Right ventricle myocardium inferior (tissue), 1 donor: ENCODE data around the gene NPL. TPM values are rescaled to one million over a fixed set of nuclear protein-coding genes. Genes with fewer than 3 reads are reported as not detected.
A peak's percentile ranks its signal among the peaks of the same experiment; 100 is the strongest.

Experiments
- ATAC-seq: fragments of 200-7000 bp; cut with Tn5 transposase; one replicate; pipeline ENCODE4 v1.9.1; 2020; ENCODE audit warnings: mild to moderate bottlenecking, moderate library complexity
- DNase-seq: peaks from one replicate; pipeline ENCODE4 v3.0.0; 2021; ENCODE audit errors: missing footprints
- intact Hi-C: fragments of 100-400 bp; cut with DNase I; formaldehyde crosslinking; loops from one replicate; pipeline ENCODE4 v1.11.0; 2022
- long read RNA-seq: library from polyadenylated mRNA; unstranded; transcript quantifications from one replicate; pipeline ENCODE4 v2.0.0, GENCODE V29; 2021
- total RNA-seq: library from RNA; stranded (reverse); fragmentation: NEBNext Ultra II Directional; extraction: Animal tissue kit (Norgen Biotek cat#: 25700); gene quantifications from one replicate; pipeline ENCODE4 v1.2.1, GENCODE V29; 2021
- donor health status: DM: no; HTN: yes; CAD: no; lungs with severe emphysema.

NPL gene, protein sequence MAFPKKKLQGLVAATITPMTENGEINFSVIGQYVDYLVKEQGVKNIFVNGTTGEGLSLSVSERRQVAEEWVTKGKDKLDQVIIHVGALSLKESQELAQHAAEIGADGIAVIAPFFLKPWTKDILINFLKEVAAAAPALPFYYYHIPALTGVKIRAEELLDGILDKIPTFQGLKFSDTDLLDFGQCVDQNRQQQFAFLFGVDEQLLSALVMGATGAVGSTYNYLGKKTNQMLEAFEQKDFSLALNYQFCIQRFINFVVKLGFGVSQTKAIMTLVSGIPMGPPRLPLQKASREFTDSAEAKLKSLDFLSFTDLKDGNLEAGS
- 6.1 TPM for total RNA-seq
- long read RNA-seq, partial matches to known transcripts = 0 of 2 reads
- long read RNA-seq, other reads (novel, unspliced or antisense) = 2 of 2 reads

DNA sequence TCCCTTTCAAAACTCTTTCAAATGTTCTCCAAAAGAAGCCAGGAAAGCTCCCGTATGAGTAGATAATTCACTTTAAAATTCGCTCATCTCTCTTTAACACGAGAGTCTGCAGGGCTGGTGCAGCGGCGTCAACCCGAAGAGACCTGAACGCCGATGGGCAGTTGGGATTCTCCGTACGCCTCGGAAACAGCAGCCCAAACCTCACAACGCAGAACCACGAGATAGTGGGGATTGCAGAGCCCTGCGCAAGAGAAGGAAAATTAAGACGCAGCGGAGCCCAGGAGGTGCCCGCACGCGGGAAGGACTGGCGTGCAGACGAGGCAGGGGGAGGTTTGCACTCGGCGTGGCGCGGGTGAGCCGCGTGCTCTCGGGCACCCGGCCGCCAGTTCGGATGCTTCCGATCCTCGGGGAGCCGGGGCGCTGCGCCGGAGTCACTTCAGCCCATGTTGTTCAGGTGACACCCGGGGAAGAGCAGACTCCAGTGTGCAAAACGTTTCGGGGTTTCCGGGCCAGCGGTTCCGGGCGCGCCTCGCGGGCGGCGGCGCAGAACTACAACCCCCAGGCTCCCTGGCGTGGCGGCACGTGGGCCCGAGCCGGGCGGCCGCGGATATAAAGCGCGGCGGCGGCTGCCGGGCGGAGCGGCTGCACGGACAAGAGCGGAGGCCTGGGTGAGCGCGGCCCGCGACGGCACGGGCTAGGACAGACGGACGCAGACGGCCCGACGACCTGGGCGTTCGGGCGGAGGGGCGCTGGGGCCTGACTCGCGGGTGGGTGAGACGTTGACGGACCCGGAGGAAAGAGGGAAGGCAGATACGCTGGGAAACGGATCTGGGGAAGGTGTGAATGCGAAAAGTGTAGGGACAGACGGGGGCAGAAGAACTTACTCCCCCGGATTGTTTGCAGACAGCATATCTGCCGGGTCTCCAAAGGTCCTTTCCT lies at the start of gene NPL:
Gene NPL (plus strand): TSS at position 636 of the 939 bp plus-strand sequence. CDS start 4,599 bp downstream, outside the sequence.
- intact Hi-C loops = loop anchor here (10.0 kb wide), 1 partner anchor 705 kb away; no protein-coding TSS in a partner anchor
- DNase-seq (peak; percentile 96), ATAC-seq (peak; percentile 97)

DNA sequence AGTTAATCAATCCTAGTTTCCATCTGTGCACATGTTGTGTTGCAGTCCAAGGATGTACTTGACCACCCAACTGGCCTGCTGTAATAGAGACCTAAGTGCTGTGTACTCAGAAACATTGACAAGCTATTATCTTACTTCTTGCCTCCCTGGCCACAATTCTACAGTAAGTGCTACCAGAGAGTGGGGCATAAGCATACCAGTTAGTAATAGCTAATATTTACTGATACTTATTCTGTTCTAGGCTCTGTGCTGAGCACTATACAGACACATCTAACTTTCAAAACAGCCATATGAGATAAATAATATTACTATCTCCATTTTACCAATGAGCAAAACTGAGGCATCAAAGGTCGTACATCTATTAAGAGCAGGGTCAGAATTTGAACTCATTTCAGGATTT lies 49.5 kb upstream of the NPL start:
- ATAC-seq (no peak), DNase-seq (no peak)
- intact Hi-C loops = no loop called here

DNA sequence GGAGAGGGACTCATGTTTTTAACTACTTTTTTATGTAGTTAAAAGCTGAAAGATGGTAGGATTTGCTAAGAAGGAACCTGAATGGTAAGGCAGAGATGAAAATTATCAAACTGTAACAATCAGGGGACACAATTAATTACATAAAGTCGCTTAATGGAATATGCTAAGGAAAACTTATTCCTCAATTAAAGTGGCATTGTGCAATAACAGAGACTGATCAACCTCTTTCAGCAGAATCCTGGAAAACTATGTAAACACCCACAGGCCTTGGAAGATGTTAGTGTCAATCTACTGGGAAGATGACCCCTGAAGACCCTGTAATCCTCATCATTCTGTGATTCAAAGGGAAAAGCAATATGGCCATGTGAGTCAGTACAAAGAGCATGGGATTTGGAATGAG lies 46.8 kb upstream of the NPL start:
- no peak for ATAC-seq
- DNase-seq = no peak
- intact Hi-C loops = no loop called here

DNA sequence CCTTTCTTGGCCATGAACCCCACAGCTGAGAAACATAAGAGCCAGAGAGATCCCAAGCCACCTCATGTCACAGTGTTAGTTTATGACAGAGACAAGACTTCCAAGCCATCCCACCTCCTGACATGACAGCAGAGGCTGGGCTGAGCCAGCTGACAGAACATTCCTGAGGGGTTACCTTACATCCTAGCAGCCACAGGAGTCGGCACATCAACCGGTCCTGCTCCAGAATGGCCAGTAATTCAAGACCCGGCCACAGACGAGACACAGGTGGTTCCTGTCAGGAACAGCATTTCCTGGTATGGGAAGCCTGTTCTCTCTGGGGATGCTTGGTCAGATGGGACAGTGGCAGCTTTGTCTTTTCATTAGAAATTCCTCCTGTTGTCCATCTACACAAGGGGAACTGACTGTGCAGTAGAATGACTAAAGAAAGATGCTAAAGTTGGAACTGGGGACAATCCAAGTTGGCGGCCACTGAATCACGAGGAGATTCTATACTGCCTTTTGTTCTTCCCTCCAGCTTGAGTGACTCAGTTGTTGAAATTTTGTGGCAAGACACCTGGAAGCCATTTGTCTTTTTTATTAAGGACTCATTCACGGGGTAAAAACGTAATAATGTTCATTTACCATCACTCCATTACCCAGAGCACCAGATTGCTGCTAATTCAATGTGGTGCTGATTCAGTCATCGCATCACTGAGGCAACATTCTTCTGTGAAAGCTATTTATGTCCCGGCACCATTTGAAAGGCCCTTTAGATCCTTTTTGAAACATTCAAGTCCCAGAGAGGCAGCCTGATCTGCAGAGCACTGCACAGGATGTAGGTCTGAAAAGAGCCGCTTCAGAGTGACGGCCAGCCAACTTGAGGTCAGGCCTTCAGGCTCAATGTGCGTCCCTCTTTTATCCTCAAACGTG lies 37.2 kb upstream of the NPL start:
- ATAC-seq = peak; percentile 63
- DNase-seq = peak; percentile 51
- intact Hi-C loops = no loop called here

DNA sequence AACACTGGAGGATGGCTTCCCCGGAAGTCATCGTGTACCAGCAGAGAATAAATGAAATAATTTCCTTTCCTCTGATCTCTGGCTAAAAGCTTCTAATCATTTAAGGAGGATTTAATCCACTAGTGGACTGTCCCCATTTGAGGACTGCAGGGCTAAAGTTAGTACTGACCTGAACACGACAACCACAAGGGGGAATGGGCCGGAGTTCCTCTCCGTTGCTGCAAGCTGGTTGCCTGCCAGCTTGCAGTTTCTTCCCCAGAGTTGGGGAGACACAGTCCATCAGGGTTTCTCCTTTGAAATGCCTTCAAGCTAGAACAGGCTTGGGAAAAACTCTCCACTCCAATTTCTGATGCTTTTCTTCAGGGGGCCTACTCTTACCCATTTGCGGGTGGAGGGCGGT lies 35.5 kb upstream of the NPL start:
- intact Hi-C loops = no loop called here
- DNase-seq = no peak
- no peak for ATAC-seq

DNA sequence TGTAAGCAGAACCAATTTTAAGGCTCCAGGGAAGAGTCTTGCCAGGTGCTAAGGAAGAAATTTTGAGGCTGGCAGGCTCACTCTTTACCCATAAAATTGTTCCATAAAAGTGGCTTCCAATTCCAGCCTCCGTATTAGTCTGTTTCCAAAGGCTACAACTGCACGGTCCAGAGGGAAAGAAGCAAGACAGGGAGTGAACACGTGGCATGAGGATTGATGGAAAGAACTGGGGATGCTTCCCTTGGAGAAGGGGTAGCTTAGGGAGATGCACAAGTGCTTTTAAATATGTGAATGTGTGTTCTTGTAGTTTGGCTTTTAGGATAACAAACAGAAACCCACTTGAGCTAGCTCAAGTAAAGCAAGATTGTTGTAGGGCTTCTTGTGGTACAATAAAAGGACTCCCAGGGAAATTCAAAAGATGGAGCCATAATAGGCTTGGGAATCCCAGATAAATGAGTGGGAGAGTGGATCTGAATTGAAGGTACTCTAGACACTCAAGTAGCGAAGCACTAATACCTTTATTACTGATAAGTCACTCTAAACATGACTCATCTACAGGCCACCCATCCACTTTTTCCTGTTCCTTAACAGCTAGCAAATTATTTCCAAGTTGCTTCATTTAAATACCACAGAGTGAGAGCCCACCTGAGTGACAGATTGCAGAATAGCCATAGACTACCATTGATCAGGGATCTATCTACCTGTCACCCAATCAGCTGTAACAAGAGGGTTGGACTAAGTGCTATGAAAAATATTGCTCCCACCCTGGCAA lies 34.8 kb upstream of the NPL start:
- DNase-seq (no peak), ATAC-seq (no peak)
- intact Hi-C loops = no loop called here

DNA sequence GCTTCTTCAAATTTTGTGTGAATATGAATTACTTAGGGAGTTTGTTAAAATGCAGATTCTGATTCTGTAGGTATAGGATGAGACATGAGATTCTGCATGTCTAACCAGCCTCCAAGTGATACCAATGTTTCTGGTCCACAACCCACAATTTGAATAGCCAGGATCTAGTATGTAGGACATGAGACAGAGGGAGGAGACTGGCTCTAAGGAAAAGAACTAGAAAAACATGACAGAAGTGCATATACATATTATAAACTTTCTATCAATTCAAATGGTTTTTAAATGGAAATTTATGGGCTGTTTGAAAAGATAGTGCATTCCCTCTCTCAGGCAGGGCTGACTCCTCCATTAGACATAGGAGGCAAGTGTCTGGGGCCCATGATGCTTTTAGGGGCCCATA lies 33.9 kb upstream of the NPL start:
- DNase-seq (no peak), ATAC-seq (no peak)
- intact Hi-C loops = no loop called here

DNA sequence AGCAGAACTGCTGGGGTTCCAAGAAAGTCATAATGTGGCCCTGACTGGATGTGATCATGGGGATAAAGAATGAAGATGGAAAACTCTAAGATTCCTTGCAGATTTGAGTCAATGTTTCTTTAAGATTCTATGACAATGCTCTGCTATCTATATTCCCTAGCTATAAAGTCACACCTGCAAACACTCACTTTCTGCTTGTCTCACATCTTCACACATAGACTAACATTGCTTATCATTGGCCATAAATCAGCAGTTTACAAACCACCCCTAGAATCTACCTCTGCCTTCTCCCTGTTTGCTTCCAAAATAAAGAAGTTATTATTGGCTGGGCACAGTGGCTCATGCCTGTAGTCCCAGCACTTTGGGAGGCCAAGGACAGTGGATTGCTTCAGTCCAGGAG lies 33.1 kb upstream of the NPL start:
- no peak for DNase-seq
- intact Hi-C loops = no loop called here
- ATAC-seq = no peak

DNA sequence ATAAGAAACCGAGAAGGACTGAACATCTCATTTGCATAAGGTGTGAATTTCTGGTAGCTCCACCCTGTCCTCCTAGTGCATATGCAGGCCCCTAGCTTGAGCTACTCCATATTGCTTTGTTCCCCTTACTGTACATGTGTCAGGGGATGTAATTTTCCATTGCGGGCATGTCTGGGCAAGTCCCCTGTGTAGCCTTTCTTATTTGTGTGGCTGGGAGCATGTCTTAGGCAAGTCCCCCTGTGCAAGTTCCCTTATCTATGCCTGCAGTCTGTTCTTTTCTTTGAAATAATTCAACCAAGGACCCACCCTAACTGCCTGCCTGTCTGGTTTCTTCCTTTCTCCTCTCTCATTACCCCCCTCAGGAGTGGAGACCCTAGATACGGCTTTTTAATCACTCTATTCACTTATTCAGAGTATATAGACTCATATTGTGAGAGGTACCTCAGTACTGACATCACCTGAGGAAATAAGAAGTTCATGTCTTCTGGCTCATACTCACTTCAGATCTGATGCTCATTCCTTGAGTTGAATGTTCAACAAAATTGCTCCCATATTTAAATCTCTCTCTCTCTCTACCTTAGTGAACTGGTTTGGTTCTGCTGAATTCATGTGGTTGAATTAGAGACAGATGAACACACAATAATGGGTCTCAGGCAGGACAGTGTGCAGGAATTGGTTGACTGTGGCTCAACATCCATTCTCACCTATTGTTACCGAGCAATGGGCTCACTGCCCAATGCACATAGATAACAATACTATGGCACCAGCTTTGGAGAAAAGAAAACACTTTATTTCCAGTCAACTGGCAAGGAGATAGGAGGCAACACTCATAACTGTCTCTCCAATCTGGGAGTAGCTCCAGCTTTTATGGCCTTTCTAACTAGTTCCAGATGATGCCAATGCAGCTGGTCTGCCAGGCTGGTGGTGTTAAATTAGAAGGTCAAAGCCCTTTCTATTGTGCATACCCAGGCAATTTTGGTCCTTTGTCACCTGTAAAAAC lies 27.9 kb upstream of the NPL start:
- ATAC-seq = no peak
- no peak for DNase-seq
- intact Hi-C loops = no loop called here

DNA sequence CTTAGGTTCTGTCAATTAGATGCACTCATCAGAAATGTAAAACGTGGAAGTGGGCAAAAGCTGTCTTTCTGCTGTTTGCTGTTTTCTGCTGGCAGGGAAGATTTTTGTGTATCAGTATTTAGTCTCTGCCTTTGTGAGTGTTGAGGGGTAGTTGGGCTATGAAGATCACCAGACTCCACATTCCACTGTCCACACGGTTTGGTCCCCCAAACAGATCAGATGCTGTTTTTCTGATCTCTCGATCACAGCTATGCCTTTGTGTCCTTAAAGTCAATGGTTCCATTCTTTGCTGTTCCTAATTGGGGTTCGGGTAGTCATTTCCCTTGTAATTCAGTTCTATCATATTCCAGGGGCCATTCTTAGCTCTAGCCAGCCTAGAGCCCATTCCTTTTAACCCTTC lies 27.0 kb upstream of the NPL start:
- ATAC-seq = no peak
- DNase-seq = no peak
- intact Hi-C loops = no loop called here

DNA sequence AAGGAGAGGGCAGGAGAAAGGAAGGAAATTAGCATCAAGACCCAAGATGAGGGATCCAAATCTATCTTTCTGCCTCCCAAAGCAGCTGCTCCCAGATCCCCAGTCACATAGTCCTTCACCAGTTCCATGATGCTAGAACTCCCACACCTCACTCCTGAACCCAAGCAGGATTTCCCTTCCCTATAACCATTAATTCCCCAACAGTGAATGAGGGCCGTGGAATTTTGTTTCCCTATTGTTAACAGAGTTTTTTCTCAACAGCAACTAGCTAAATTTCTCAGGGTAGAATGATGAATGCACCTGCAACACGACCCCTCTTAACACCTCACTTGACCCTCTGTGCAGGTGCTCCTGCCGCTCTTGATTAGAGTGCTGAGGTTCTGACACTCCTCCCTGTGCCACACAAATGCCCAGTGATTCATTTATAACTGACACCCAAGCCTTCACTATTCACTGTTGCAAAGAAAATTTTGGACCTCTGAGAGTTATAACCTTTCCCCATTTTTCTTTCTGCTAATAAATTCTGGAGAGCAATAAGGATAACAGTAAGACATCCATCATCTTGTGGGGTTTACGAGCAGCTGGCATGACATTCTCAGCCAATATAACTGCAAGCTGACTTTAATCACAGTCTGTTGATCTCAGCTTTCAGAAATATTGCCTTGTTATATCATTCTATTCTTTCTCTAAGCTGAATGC lies 25.4 kb upstream of the NPL start:
- ATAC-seq (no peak), DNase-seq (no peak)
- intact Hi-C loops = no loop called here

DNA sequence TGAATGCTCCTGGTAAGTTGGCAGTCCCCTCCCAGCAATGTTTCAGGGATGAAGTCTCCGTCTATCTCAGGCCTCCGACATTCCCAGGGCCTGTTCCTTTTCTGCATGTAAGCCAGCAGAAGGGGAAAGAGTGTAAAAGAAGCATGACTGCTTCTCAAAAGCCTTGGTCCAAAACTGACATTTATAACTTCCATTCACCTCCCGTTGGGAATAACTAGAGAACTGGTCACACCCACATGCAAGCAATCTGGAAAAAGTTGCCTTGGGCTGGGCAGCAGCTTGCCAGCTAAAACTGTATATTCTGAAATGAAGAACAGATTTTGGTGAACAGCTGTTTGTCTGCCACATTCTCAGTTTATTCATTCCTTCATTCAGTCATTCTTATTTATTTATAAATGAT lies 24.2 kb upstream of the NPL start:
- DNase-seq (no peak), ATAC-seq (peak; percentile 60)
- intact Hi-C loops = no loop called here

DNA sequence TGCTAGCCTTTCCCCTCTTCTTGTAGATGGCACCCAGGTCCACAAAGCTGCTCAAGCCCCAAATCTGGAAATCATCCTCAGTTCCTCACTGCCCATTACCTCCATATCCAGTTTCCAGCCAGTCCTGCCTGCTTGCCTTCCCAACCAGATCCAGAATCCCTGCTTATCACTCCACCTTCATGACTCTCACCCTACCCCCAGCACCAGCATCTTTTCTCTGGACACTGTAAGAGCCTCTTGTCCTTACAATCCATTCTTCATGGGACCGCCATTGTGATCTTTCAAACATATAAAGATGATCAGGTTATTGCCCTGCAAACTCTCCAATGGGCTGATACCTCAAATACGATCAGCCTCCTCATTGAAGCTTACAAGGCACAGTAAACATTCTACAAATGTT lies 23.5 kb upstream of the NPL start:
- no peak for DNase-seq
- no peak for ATAC-seq
- intact Hi-C loops = no loop called here

DNA sequence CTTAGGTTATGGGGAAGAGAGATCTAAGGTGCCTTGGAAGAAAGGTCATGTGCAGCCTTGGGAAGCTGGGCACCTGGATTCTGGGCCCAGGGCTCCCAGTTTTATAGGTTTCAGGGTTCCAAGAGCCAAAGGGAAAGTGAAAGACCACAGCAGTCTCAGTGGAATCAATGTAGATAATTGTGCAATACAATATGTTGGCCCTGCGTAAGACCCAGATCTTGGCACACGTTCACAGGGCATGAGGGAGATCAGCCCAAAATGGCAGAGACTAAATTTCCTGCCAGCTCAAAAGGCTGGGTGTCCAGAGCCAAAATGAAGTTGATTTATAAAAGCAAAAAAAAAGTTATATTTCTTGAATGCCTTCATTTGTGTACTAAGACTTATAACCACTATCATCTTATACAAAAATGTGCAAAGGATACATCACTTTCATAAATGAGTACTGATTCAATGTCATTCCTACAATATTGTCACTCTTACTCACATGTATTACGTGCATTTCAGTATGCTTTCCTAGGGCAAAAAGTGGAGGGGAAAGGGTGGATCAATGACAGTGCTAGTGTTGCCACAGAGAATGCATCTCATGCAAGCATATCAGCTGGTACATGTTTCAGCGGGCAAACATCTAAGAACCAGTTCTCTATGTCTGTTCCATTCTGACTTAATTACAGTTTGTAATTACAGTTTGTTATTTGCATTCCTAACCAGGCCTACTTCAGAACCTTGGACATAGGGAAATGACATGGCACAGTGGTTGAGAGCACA lies 22.5 kb upstream of the NPL start:
- DNase-seq (no peak), ATAC-seq (no peak)
- intact Hi-C loops = no loop called here

DNA sequence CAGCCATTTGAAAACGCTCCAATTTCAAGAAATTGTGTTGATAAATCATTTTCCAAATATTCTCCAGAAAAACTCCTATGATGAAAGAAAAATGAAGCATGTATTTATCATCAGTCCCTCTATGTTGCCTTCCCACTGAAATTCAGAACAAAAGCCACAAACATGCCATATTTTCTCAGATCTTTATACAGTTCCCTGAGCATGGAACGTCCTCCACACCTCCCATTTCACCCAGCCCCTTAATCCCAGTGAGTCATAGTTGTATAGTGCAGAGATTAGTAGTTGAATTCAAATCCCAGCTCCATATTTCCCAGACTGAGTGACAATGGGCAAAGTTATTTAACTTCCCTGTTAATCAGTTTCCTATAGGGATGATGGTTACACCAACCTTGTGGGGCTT lies 20.6 kb upstream of the NPL start:
- intact Hi-C loops = no loop called here

DNA sequence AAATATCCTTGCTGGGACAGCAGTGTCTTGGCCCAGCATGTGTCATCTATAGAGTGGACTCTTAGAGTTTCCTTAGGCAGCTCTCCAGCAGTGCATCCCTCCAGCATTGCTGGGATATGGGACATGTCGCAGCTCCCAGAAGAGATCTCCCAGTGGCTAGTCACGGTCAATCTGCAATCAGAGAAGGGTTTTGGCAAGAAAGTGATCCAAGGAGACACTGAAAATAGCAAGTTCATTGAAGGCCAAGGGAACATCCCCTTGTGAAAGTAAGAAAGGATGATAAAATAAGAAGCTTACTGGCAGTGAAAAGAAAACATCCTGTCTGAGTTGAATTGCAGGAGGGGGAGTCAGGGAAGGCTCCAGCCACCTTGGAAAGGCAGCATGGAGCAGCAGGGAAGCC lies 19.3 kb upstream of the NPL start:
- ATAC-seq = peak; percentile 72
- no peak for DNase-seq
- intact Hi-C loops = no loop called here

More for the DNA sequence above, 20.6 kb upstream of the NPL start:
- DNase-seq (no peak), ATAC-seq (no peak)
